ENCODE results near the gene LMO1. TPM values are rescaled to one million over a fixed set of nuclear protein-coding genes. Genes with fewer than 3 reads are reported as not detected.

The LMO1 gene
- total and polyA plus RNA-seq, 9 of the 15 experiments (the other 6 are each of a cell fraction or from before 2014, with no cell fraction given): not detected

GRCh38 chr11:8273287-8273686, 9.6 kb upstream of the LMO1 start (continued):
- TF ChIP-seq JUND (IDR thresholded peaks at IDR 0.05; ENCODE audit: borderline replicate concordance, low read depth, low read length): no peak
- TF ChIP-seq JUND (tag; IDR thresholded peaks at IDR 0.05; ENCODE audit: borderline replicate concordance, low read depth, low read length): peak; percentile 21; the same call in 1 of the 3 replicates
- no peak for TF ChIP-seq RFX7 (CRISPR knock-in tag; IDR thresholded peaks at IDR 0.05)
- no peak for TF ChIP-seq ZBTB33 (CRISPR knock-in tag; IDR thresholded peaks at IDR 0.05)
- no peak for TF ChIP-seq ZSCAN32 (CRISPR knock-in tag; IDR thresholded peaks at IDR 0.05)
- TF ChIP-seq RNF219 (CRISPR knock-in tag; IDR thresholded peaks at IDR 0.05): no peak
- TF ChIP-seq ZNF444 (CRISPR knock-in tag; IDR thresholded peaks at IDR 0.05): no peak
- no peak for TF ChIP-seq SIN3B (IDR thresholded peaks at IDR 0.05; ENCODE audit: low read depth)
- TF ChIP-seq ZNF766 (CRISPR knock-in tag; conservative IDR thresholded peaks at IDR 0.05): peak; percentile 52; the same call in 1 of the 2 replicates
- no peak for TF ChIP-seq ETV6 (IDR thresholded peaks at IDR 0.05; ENCODE audit: borderline replicate concordance in 1 of 2, low read depth in 2 of 2, low read length in 1 of 2)
- TF ChIP-seq ETV6 (CRISPR knock-in tag; IDR thresholded peaks at IDR 0.05; ENCODE audit: borderline replicate concordance): no peak
- no peak for TF ChIP-seq ZNF124 (CRISPR knock-in tag; IDR thresholded peaks at IDR 0.05)
- no peak for TF ChIP-seq ZNF57 (CRISPR knock-in tag; IDR thresholded peaks at IDR 0.05)
- no peak for TF ChIP-seq UBTF (IDR thresholded peaks at IDR 0.05; ENCODE audit: borderline replicate concordance in 1 of 2, low read depth in 2 of 2, low read length in 2 of 2)
- TF ChIP-seq PURB (CRISPR knock-in tag; IDR thresholded peaks at IDR 0.05; ENCODE audit: low read depth): no peak
- no peak for TF ChIP-seq ZBTB2 (IDR thresholded peaks at IDR 0.05)
- no peak for TF ChIP-seq MECOM (CRISPR knock-in tag; IDR thresholded peaks at IDR 0.05)
- no peak for TF ChIP-seq PPARD (CRISPR knock-in tag; IDR thresholded peaks at IDR 0.05)
- TF ChIP-seq C11orf30 (IDR thresholded peaks at IDR 0.05; ENCODE audit: low read depth): 0 out of 2 replicates have a peak, but pooled peaks have one; percentile 24
- TF ChIP-seq FOSL1 (tag; conservative IDR thresholded peaks at IDR 0.05): 0 out of 2 replicates have a peak, but pooled peaks have one; percentile 22
- TF ChIP-seq ELK1 (CRISPR knock-in tag; IDR thresholded peaks at IDR 0.05): no peak
